ENCODE data around the gene MCMBP.
A peak's percentile ranks its signal among the peaks of the same experiment; 100 is the strongest.
"Not testable (repeated sequence)": the region's sequence is repeated elsewhere in the genome, so short reads cannot be mapped to it uniquely, and the experiment has no call there.

The MCMBP gene

GRCh38 chr10:119829429-119829828 is 43.2 kb downstream of the MCMBP start:
- no peak for DNase-seq (ENCODE audit: low read depth)

- DNase-seq (ENCODE audit: low read depth), result no peak
Measured at GRCh38 chr10:119827430-119827829, 45.2 kb downstream of the MCMBP start.

- no peak for DNase-seq (ENCODE audit: low read depth)
Measured at GRCh38 chr10:119826771-119827170, 45.9 kb downstream of the MCMBP start.

- no peak for DNase-seq (ENCODE audit: low read depth)
Measured at GRCh38 chr10:119824299-119824698, 48.3 kb downstream of the MCMBP start.

GRCh38 chr10:119821182-119821581 is 51.5 kb downstream of the MCMBP start:
- DNase-seq (ENCODE audit: low read depth), result no peak

GRCh38 chr10:119818889-119819270 is 53.8 kb downstream of the MCMBP start:
- no peak for DNase-seq (ENCODE audit: low read depth)

- DNase-seq (ENCODE audit: low read depth), result peak; percentile 10
Measured at GRCh38 chr10:119817991-119818888, 54.4 kb downstream of the MCMBP start.

GRCh38 chr10:119815671-119816070 is 57.0 kb downstream of the MCMBP start:
- DNase-seq (ENCODE audit: low read depth), result no peak

- no peak for DNase-seq (ENCODE audit: low read depth)
Measured at GRCh38 chr10:119812684-119813083, 60.0 kb downstream of the MCMBP start.

GRCh38 chr10:119811122-119811521 is 61.5 kb downstream of the MCMBP start:
- DNase-seq (ENCODE audit: low read depth), result no peak

GRCh38 chr10:119807960-119808697 is 64.5 kb downstream of the MCMBP start:
- no peak for DNase-seq (ENCODE audit: low read depth)

GRCh38 chr10:119806334-119807130 is 66.1 kb downstream of the MCMBP start:
- DNase-seq (ENCODE audit: low read depth), result no peak

GRCh38 chr10:119805702-119806230 is 66.9 kb downstream of the MCMBP start:
- DNase-seq (ENCODE audit: low read depth), result no peak

GRCh38 chr10:119803264-119803663 is 69.4 kb downstream of the MCMBP start:
- DNase-seq (ENCODE audit: low read depth), result peak; percentile 5

GRCh38 chr10:119801998-119802538 is 70.6 kb downstream of the MCMBP start:
- DNase-seq (ENCODE audit: low read depth), result no peak

- DNase-seq (ENCODE audit: low read depth), result no peak
Measured at GRCh38 chr10:119801176-119801575, 71.5 kb downstream of the MCMBP start.

GRCh38 chr10:119796039-119796438 is 76.6 kb downstream of the MCMBP start:
- DNase-seq (ENCODE audit: low read depth), result no peak

GRCh38 chr10:119795101-119795500 is 77.5 kb downstream of the MCMBP start:
- DNase-seq (ENCODE audit: low read depth), result not testable (repeated sequence)

- no peak for DNase-seq (ENCODE audit: low read depth)
Measured at GRCh38 chr10:119786117-119786769, 86.4 kb downstream of the MCMBP start.

- no peak for DNase-seq (ENCODE audit: low read depth)
Measured at GRCh38 chr10:119784340-119785067, 88.1 kb downstream of the MCMBP start.

- DNase-seq (ENCODE audit: low read depth), result no peak
Measured at GRCh38 chr10:119783665-119784027, 89.0 kb downstream of the MCMBP start.

All from stromal cell of bone marrow (primary cell).